GM18873 (cell line): ENCODE data around the gene EIPR1.

ENCODE experiments used
- ATAC-seq: cut with Tn5 transposase; IDR thresholded peaks from one replicate; pipeline ENCODE4 v1.9.1; 2021; ENCODE audit warnings: mild to moderate bottlenecking, moderate library complexity, moderate number of reproducible peaks; ENCODE audit not compliant: unreplicated experiment, low FRiP score

The EIPR1 gene

DNA sequence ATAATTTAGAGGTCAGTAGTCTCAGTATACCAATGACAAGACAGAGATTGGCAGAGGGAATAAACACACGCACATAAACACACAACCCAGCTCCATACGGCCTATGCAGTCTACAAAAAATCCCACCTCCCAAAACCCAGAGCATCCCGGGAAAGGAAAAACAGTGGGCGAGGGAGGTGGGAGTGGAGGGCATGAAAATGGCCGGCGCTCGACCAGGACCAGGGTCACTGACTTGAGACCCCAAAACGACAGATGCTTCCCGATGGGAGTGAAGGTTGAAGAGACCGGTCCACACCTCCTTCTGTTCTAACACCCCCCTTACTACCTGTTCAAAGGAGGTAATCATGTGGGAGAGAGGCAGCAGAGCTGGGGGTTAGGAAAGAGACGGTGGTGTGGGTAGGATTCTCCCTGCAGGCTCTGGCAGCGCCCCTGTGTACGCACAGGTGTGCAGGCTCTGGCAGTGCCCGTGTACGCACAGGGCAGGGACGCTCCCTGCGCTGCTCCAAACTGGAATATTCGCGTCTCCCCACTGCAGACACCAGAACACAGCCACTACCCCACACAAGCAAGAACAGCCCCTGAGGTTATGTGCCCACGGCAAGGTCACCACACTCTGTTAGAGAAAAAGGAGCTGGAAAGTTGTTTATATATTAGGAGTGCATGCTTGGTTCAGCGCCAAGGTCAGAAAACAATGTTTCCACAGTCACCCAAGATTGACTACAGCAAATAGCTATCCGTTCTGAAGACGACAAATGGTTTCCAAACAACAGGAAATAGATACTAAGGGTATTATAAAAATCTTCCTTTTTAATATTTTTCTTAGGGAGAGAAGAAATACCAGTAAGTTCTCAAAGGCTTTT lies 67.9 kb downstream of the EIPR1 start:
- ATAC-seq: no peak

DNA sequence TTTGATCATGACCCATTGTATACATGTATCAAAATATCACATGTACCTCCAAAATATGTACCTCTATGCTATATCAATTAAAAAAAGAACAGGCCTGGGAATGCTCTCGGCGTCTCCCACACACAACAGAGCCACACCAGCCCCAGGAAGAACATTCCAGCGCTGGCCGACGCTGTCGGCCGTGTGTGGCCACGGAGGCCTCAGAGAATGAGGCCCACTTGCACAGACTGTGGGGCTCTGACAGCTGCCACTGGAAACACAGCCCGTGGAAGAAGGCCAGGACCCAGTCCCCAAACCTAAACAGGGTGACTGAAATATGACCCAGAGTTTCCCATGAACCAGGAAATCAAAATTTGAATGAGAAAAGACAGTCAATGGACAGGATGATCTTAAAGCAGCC lies 69.7 kb downstream of the EIPR1 start:
- ATAC-seq: no peak

DNA sequence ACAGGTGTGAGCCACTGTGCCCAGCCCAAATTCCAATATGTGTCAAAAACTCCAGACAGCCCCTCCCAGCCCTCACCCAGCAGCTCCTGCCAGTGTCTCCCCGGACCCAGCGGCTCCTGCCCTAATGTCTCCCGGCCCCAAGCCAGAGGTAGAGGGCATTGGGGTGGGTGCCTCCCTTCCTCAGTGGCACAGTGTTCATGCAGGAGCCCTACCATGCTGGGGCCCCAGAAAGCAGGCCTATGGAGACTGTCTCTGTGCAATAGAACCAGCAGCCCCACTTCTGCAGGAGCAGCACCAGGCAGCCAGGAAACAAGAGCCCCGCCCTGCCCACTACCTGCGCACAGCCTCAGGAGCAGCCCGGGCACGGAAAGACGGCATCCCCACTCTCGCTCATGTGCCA lies 70.4 kb downstream of the EIPR1 start:
- no peak for ATAC-seq

DNA sequence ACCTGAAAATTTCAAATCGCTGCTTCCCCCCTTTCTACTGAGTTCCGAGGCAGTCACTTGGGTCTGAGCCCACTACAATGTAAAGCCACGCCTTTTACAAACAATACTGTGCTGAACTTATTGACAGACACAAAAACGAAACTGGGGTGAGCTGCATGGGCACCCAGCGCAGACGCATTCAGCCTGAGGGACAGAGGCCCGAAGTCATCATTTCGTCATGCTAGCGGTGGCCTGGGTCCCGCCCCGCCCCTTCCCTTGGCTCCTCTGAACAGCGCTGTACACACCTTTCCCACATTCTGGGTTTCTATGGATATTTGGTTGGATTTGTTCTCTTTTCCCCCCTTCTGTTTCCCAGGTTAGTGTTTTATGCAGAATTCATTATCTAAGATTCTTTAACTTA lies 71.7 kb downstream of the EIPR1 start:
- no peak for ATAC-seq

DNA sequence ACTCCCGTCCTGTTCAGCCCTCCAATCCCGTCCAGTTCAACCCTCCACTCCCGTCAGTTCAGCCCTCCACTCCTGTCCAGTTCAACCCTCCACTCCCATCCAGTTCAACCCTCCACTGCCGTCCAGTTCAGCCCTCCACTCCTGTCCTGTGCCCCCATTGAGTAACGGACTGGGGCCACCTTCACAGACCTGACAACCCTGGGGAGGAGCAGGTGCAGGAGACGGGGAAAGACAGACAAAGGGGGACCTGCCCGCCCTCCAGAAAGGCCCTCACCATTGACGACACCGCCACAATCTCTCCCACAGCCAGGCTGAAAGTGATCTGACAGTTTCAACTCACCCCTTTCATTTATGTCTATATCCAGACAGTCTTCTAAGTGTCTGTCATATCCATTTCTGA lies 72.2 kb downstream of the EIPR1 start:
- no peak for ATAC-seq

DNA sequence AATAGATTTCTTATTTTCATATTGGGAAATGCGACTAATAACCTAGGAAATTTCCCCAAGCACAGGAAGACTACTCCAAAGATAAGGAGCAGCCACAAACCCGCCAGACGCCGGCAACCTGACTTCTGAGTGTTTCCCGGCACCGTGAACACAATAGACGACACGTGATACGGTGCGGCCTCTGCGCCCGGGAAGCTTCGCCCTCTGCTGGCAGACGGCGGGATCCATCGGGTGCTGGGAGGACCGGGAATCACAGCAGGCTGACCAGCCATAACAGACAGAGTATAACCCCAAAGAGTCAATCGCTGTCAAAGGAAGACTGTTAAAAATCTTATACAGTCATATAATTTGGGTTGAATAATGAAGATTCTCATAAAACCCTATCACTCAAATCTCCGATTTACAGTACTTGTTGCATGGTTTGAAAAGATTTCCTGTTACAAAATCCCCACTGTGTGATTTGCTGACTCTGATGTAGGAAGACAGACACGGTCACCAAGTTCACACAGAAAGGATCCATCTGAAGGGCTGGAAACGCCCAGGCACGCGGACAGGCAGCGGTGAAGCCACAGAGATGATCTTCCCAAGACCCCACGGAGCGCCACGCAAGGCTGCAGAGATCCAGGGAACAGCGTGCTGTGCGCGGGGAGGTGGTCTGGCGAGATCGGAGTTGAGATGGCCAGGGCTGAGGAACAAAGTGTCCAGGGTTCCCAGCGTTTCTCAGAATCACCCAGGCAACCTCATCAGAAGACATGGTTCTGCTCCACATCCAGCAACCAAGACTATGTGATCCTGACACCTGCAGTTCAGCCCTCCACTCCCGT lies 73.8 kb downstream of the EIPR1 start:
- ATAC-seq: peak; percentile 95

DNA sequence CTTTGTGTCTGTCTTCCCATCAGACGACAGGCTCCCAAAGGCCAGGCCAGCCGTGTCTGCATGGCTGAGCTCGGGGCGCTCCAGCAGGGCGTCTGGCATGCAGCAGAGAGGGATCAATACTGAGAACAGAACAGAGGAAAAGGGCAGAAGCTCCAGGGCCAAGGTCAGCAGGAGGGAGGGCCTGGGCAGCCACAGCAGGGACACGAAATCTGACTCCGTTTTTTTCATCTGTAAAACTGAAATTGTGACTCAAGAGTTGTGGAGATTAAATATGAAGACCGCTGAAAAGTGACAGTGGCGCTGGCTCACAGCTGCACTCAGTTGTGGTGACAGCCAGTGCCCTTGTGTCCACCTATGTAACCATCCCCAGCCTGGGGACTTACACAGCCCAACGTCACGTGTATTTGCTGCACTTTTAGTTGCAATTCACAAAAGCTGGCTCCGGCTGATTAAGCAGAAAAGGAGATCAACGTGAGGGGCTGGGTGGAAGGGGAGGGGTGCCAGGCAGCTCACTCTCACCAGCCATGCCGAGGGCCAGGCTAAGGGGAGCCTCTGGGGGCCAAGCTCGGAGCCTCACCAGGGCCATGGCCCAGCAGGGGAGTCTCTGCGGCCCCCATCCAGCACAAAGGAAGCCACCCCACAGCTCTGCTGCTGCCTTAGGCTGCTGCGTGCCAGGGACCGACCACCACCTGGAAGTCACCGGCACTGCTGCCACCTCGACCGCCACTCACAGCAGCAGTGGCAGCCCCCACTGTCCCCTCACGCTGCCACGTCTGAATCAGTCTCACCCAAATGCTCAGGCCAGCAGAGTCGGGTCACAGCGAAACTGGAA lies 74.7 kb downstream of the EIPR1 start:
- peak; percentile 13 for ATAC-seq

DNA sequence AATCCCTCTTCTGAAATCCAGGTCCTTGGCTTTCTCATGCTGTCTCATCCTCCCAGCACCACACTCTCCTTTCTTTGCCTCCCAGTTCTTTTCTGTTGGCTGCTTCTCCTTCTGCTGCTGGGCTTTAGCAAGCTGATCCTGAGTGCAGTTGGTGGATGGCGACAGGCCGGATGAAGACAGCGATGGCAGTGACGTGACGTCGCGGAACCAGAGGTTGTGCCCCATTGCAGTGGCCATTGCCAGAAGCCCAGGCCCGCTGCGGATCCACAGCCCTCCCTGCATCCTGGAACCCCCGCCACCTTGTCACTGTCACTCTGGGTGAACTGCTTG lies 75.2 kb downstream of the EIPR1 start:
- ATAC-seq: no peak

DNA sequence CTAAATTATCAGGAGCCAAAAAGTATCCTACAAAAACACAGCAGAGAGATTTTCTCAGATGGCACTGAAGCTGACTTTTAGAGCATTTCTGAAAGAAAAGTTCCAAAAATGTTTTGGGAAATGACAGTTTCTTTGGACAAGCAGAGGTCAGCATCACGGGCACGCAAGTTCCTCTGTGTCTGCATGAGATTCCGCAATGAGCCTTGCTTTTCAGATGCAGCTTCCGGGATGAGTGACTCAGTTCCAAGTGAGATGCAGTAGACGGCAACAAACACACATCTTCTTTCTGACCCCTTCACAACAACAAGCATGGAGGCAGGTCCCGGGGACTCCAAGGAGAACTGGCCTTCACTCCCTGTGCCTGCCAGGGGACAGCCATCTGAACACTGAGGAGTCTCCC lies 76.6 kb downstream of the EIPR1 start:
- no peak for ATAC-seq

DNA sequence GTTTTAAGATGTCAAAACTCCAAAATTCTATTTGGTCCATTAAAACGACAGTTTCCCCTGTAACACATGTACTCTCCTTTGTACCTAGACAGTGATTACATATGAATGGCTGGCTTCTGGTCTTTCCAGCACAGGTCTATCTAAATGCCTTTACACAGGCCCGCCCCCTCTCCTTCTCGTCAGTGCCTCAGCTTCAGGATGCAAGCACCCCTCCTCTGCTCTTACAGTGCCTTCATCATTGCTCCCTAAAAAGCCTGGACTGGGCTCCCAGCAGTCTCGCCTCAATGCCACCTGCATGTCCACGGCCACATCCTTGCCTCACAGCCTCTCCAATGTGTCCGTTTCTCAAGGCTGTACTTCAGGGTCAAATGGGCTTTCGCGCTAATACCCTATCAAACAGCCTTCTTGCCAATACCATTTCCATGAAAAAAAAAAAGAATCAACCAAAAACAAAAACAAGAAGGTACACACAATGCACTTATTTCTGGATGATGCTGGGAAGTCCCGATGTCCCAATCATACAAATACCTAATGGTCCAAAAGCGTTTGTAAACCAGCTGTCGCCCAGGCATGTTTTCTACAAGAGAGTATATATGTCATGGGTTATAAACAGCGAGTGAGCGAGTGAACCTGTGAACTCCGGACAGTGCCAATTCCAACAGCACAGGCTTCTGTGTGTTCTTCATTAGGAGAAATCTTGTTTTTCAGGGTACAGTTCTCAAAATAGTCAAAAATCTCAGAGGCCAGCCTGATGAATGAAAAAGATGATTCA lies 77.2 kb downstream of the EIPR1 start:
- no peak for ATAC-seq

DNA sequence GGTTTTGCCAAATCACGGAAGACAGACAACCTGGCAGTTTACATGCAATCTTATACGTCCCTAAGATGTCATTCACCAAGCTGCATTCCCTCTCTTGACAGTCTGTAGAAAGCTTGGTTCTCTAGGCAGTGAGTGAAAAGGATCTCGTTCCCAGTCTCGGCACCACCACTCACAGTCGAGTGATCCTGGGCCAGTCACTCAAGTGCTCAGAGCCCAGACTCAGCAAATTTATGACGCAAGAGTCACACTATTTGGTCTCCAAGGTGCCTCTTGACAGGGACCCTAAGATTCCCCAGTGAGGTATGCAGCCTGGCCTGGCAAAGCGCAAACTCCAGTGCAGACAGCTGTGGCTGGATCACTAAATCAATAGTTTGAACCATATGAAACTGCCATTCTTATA lies 77.9 kb downstream of the EIPR1 start:
- no peak for ATAC-seq

DNA sequence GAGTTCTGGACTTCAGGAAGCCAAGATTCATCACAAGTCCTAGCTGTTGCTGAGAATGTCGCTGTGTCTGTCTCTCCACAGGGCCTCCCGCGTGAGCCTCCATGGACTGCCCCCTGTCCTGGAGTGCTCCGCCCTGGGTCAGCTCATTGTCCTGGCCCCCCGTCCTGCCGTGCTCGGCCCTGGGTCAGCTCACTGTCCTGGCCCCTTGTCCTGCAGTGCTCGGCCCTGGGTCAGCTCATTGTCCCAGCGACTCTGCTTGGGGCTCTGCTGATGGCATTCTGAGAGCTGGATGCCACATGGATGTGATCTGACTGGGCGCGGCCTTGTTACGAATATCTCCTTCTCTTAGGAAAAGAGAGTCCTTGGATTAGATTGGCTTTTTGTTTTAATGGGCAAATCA lies 78.5 kb downstream of the EIPR1 start:
- no peak for ATAC-seq

DNA sequence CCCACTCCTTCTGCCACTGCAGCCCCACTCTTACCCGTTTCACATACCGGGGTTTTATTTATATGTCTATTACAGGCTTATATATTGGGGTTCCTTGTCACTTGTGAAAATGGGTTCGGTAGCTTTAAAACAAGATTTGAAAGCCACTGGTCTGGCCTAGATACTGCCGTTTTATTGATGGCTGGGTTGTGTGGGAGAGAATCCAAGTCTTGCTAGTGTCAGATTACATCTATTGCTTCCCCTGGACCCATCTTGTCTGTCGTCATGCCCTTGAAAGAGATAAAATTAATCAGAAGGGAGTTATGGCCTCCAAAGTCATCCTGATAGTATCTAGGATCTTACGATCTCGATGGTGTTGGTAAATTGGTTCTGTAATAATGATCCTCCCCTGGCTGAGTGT lies 79.4 kb downstream of the EIPR1 start:
- ATAC-seq: no peak

DNA sequence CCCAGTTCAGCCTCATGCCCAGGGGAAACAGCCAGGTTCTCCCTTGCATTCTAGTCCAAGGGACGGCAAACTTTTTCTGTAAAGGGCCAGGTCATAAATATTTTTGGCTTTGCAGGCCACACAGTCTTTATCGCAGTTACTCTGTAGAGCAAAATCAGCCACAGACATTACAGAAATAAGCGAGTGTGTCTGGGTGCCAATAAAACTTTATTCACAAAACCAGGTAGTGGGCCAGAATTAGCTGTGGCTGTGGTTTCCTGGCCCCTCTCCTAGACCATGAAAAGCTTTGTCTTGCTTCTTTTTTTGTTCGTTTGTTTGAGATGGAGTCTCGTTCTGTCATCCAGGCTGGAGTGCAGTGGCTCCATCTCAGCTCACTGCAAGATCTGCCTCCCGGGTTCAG lies 80.1 kb downstream of the EIPR1 start:
- ATAC-seq: no peak

DNA sequence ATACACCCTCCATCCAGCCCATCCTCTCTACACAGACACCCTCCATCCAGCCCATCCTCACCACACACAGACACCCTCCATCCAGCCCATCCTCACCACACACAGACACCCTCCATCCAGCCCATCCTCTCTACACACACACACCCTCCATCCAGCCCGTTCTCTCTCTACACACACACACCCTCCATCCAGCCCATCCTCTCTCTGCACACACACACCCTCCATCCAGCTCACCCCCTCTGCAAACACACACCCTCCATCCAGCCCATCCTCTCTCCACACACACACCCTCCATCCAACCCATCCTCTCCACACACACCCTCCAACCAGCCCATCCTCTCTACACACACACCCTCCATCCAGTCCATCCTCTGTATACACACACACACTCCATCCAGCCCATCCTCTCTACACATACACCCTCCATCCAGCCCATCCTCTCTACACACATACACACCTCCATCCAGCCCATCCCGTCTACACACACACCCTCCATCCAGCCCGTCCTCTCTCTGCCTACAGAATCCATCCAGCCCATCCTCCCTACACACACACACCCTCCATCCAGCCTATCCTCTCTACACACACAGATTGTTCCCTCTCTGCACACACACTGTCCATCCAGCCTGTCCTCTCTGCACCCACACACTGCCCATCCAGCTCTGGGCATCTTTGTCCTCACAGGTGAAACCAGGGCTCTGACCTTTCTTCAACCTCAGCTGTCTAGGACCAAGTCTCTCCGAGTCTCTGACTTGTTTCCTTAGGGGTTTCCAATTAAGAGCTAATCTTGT lies 81.2 kb downstream of the EIPR1 start:
- no peak for ATAC-seq

DNA sequence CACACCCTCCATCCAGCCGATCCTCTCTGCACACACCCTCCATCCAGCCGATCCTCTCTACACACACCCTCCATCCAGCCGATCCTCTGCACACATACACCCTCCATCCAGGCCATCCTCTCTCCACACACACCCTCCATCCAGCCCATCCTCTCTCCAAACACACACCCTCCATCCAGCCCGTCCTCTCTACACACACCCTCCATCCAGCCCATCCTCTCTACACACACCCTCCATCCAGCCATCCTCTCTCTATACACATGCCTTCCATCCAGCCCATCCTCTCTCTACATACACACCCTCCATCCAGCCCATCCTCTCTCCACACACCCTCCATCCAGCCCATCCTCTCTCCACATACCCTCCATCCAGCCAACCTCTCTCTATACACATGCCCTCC lies 83.1 kb downstream of the EIPR1 start:
- ATAC-seq: no peak

DNA sequence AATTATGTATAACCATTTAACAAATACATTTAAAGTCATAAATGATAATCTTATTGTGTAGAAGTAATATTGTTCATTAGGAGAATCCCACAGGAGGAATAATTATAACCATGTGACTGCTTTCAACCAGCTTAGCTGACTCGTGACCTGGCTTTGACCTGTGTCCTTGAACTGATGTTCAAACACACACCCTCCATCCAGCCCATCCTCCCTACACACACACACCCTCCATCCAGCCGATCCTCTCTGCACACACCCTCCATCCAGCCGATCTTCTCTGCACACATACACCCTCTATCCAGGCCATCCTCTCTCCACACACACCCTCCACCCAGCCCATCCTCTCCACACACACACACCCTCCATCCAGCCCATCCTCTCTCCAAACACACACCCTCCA lies 83.5 kb downstream of the EIPR1 start:
- no peak for ATAC-seq

DNA sequence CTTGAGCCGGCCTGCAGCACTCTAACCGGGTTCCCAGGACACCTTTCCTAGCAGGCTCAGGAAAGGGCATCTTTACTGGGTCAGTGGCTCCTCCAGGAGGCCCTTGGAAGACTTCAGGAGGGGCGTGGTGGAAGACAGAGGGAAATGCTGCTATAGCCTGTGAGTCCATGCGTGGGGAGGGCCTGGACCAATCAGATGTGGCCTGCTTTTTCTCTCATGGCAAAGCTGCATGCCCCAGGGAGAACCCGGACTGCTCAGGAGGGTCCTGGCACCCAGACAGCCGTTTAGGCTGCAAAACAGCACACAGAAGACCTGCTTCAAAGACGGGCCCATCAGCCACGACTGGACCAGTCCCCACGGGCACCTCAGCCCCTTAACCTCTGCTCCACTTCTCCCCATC lies 84.4 kb downstream of the EIPR1 start:
- ATAC-seq: no peak

DNA sequence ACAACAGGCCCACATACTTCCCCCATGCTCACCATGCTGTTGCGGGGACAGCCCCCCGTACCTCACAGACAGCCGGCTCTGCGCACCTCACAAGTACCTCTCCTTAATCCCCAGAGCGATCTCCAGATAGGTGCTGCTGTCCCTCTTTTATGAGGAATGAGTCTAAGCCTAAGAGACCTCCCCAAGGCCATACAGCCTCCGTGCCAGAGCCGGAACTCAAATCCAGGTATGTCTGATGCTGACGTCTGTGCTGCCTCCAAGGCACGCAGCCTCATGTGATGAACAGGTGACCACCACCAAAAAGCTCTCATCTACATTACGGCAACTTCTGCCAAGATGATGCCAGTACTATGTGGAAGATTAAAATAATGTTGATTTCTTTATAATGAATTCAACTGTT lies 85.2 kb downstream of the EIPR1 start:
- ATAC-seq: no peak

DNA sequence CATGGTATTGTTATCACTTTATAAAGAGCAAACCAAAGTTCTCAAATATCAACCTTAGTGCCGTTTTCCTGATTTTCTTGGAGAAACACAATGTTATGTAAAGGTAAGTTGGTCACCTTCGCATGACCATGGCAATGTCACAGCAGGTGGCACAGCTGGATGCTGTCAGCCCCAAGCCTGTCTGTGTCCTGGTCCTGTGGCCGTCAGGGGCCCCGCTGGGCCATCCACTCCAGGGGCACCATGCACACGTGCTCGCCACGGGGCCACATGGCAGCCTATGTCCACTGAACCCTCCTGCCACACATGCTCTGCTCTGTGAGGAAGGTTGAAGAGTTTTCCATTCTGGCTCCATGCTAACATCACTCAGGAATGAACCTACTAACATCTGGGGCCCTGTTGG lies 85.9 kb downstream of the EIPR1 start:
- no peak for ATAC-seq
